NB4 (cell line): ENCODE measurements around the gene UNC5C.

Experiments used
- CTCF ChIP-seq: IDR thresholded peaks from one replicate; pipeline ENCODE4 v1.5.1; 2012; ENCODE audit warnings: low read depth, low read length
- MAX ChIP-seq: IDR thresholded peaks from 2 replicates; pipeline ENCODE4 v1.6.1; 2011; ENCODE audit warnings: low read depth, low read length
- POLR2A ChIP-seq: IDR thresholded peaks from 2 replicates; pipeline ENCODE4 v1.6.1; 2011; ENCODE audit warnings: mild to moderate bottlenecking; ENCODE audit not compliant: insufficient read length; ENCODE audit errors: extremely low read depth

GRCh38 chr4:95197353-95197752, 351.4 kb downstream of the UNC5C start:
- TF ChIP-seq CTCF (no peak), MAX (no peak), POLR2A (no peak)
